ENCODE data around the gene SPECC1L. TPM values are rescaled to one million over a fixed set of nuclear protein-coding genes. Genes with fewer than 3 reads are reported as not detected.

The SPECC1L gene
- total and polyA plus RNA-seq, 2 of the 8 experiments (the other 6 are each of a cell fraction or from before 2014, with no cell fraction given) = 15.7 to 61.6 TPM

- TF ChIP-seq ATF2 (IDR thresholded peaks at IDR 0.05; ENCODE audit: low read length) (no peak), SP4 (IDR thresholded peaks at IDR 0.05; ENCODE audit: low read length) (no peak), USF2 (IDR thresholded peaks at IDR 0.05; ENCODE audit: low read length) (no peak)
Measured at GRCh38 chr22:24380905-24381230, 110.2 kb downstream of the SPECC1L start (continued).
